Stomach (tissue), 4 donors: Measurements from ENCODE around the gene EIF3K.

ENCODE experiments used
- POLR2A ChIP-seq, 4 donors: fragments of 450-650 bp; IDR thresholded peaks; one replicate each; pipeline ENCODE4 v1.6.1; 2016; ENCODE audit warnings: antibody characterized with exemption in 4 of 4, control low read depth in 2 of 4, mild to moderate bottlenecking in 1 of 4, moderate library complexity in 1 of 4
- POLR2AphosphoS5 ChIP-seq, 3 donors: sonication (generic); formaldehyde crosslinking; IDR thresholded peaks; one replicate each; pipeline ENCODE4 v1.6.1; 2016; ENCODE audit warnings: antibody characterized with exemption in 3 of 3
- TF ChIP-seq, protein P1 (sequence below), 7 experiments: fragments of 450-650 bp in 4 of 7; fragments of 200-600 bp in 3 of 7; sonication (generic) in 3 of 7; IDR thresholded peaks; one replicate each; pipeline ENCODE4 v1.5.1; 2016 to 2019; ENCODE audit warnings: antibody characterized with exemption in 7 of 7, control low read depth in 2 of 7, mild to moderate bottlenecking in 1 of 7

DNA sequence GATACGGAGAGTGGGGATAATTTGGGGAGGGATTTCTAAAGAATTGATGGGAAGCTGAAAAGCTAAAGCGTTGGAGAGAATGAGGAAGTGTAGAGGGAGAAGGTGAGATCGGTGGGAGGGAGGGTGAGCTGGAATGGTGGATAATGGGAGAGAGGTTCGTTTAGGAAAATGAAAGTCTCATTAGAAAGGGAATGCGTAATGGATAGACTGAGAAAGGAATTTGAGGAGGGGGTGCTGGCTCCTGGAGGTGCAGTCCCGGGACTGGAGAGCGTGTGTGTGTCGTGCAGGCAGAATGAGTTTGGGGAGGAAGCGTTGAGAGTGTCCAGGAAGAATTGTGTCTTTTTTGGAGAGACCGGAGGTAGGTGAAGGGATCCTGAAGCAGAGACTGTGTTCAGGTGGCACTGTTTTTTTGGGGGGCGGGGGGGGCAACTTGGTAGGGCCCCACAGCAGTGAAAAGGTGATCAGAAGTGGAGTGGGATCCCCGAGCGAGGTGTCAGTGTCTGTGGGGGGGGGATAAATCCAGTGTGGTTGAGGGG lies 29.8 kb downstream of the EIF3K start:
- TF ChIP-seq, protein P1, sequence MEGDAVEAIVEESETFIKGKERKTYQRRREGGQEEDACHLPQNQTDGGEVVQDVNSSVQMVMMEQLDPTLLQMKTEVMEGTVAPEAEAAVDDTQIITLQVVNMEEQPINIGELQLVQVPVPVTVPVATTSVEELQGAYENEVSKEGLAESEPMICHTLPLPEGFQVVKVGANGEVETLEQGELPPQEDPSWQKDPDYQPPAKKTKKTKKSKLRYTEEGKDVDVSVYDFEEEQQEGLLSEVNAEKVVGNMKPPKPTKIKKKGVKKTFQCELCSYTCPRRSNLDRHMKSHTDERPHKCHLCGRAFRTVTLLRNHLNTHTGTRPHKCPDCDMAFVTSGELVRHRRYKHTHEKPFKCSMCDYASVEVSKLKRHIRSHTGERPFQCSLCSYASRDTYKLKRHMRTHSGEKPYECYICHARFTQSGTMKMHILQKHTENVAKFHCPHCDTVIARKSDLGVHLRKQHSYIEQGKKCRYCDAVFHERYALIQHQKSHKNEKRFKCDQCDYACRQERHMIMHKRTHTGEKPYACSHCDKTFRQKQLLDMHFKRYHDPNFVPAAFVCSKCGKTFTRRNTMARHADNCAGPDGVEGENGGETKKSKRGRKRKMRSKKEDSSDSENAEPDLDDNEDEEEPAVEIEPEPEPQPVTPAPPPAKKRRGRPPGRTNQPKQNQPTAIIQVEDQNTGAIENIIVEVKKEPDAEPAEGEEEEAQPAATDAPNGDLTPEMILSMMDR (IDR thresholded peaks at IDR 0.05) = no peak
- no peak for TF ChIP-seq POLR2A (IDR thresholded peaks at IDR 0.05)
- peak in 1 of 3 donors; percentile 25 for TF ChIP-seq POLR2AphosphoS5 (IDR thresholded peaks at IDR 0.05)
